Activated naive CD8-positive, alpha-beta T cell (primary cell): ENCODE results near the gene SPAG9.
"Not testable (repeated sequence)": the region's sequence is repeated elsewhere in the genome, so short reads cannot be mapped to it uniquely, and the experiment has no call there.

ENCODE experiments used
- H3K27ac Mint-ChIP-seq: one replicate; pipeline ENCODE4 v1.8.0; 2021; ENCODE audit warnings: mixed read lengths
- H3K27me3 Mint-ChIP-seq: one replicate; pipeline ENCODE4 v1.8.0; 2021; ENCODE audit warnings: mixed read lengths
- H3K36me3 Mint-ChIP-seq: one replicate; pipeline ENCODE4 v1.8.0; 2021; ENCODE audit warnings: mixed read lengths
- H3K4me1 Mint-ChIP-seq: one replicate; pipeline ENCODE4 v1.8.0; 2021; ENCODE audit warnings: low read depth, mixed read lengths
- H3K4me3 Mint-ChIP-seq: one replicate; pipeline ENCODE4 v1.8.0; 2021; ENCODE audit warnings: mild to moderate bottlenecking, mixed read lengths
- H3K9me3 Mint-ChIP-seq: one replicate; pipeline ENCODE4 v1.8.0; 2021; ENCODE audit warnings: low read depth, mixed read lengths

Gene SPAG9

GRCh38 chr17:51083981-51084380, 36.7 kb downstream of the SPAG9 start:
- Mint-ChIP-seq H3K4me3 (no peak overlapping the region), H3K27me3 (no peaks in the 10 kb centered on the region), H3K4me1 (peaks cover 23% of the 10 kb centered on the region), H3K36me3 (peaks cover 4% of the 10 kb centered on the region), H3K27ac (no peak overlapping the region), H3K9me3 (no peaks in the 10 kb centered on the region)

- not testable (repeated sequence) for H3K27me3 Mint-ChIP-seq, H3K27ac Mint-ChIP-seq, H3K4me3 Mint-ChIP-seq, H3K36me3 Mint-ChIP-seq, H3K9me3 Mint-ChIP-seq
- H3K4me1 Mint-ChIP-seq, result peaks cover 23% of the 10 kb centered on the region
Measured at GRCh38 chr17:51083364-51083763, 37.3 kb downstream of the SPAG9 start.

DNA sequence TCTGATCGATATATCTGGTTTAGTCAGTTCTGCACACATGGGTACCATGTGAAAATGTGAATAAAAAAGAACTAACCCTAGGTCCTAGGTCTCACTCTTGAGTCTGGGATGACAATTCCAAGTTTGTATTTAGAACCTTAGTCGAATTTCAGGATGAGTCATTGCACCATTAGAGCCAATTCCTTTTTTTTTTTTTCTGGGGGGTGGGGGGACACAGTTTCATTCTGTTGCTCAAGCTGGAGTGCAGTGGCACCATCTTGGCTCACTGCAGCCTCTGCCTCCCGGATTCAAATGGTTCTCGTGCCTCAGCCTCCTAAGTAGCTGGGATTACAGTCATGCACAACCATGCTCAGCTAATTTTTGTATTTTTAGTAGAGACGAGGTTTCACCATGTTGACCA, 41.6 kb downstream of the SPAG9 start:
- Mint-ChIP-seq H3K27me3 (no peaks in the 10 kb centered on the region), H3K4me1 (peaks cover 11% of the 10 kb centered on the region), H3K9me3 (no peaks in the 10 kb centered on the region), H3K4me3 (no peak overlapping the region), H3K36me3 (peaks cover 10% of the 10 kb centered on the region), H3K27ac (no peak overlapping the region)

GRCh38 chr17:51078009-51078592, 42.6 kb downstream of the SPAG9 start:
- Mint-ChIP-seq H3K4me3 (no peak overlapping the region), H3K9me3 (no peaks in the 10 kb centered on the region), H3K27ac (no peak overlapping the region), H3K36me3 (peaks cover 10% of the 10 kb centered on the region), H3K27me3 (no peaks in the 10 kb centered on the region), H3K4me1 (peaks cover 8% of the 10 kb centered on the region)

DNA sequence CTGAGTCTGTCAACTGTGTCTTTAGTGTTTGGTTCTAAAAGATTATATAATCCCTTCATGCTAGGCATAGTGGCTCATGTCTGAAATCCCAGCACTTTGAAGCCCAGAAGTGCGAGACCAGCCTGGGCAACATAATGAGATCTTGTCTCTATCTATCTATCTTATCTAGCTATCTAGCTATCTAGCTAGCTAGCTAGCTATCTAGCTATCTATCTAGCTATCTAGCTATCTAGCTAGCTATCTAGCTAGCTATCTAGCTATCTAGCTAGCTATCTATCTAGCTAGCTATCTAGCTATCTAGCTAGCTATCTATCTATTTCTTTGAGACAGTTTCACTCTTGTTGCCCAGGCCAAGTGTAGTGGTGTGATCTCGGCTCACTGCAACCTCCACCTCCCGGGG, 43.8 kb downstream of the SPAG9 start:
- Mint-ChIP-seq H3K9me3 (no peaks in the 10 kb centered on the region), H3K27ac (no peak overlapping the region)

DNA sequence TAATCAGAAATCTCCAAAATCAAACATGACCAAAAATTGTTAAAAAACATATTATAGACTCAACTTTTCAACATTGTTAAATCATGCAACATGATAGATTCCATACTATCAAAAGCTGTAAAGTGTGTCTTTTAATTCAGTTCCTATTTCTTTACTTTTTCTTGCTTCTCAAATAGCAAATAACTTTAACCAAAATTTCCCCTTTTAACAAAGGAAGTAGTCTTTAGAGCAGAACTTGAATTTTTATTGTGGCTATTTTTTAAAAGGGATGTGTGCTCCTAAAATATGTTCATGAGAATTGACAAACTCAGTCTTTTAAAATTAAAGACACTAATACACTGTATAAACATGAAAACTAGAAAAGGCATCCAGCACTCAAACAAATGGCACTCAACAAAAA, 49.1 kb downstream of the SPAG9 start:
- H3K27ac Mint-ChIP-seq, result no peak overlapping the region
- no peak overlapping the region for H3K4me3 Mint-ChIP-seq
- H3K27me3 Mint-ChIP-seq, result no peaks in the 10 kb centered on the region
- no peaks in the 10 kb centered on the region for H3K9me3 Mint-ChIP-seq
- peaks cover 3% of the 10 kb centered on the region for H3K36me3 Mint-ChIP-seq
- peaks cover 28% of the 10 kb centered on the region for H3K4me1 Mint-ChIP-seq

More for the DNA sequence above, 43.8 kb downstream of the SPAG9 start:
- Mint-ChIP-seq H3K4me3 (no peak overlapping the region), H3K27me3 (no peaks in the 10 kb centered on the region), H3K36me3 (peaks cover 10% of the 10 kb centered on the region), H3K4me1 (peaks cover 5% of the 10 kb centered on the region)

DNA sequence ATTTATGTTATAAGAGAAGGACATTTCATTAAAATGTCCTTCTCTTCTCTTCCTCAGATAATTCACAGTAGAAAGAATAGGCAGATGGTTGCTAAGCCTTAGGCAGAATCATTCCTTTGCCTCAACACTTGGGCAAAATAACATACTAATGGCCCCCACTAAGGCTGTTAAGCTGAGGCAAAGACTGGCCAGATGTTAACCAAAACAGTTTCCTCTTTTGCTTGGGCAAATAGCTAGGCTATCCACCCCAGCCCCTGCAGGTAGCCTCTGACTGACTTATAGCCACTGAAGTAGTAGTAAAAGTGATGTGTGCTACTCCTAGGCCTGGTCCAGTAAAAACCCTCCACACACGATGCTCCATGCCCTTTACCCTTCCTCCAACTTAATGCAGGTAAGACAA, 55.2 kb downstream of the SPAG9 start:
- peaks cover 3% of the 10 kb centered on the region for H3K36me3 Mint-ChIP-seq
- H3K4me1 Mint-ChIP-seq, result peaks cover 24% of the 10 kb centered on the region
- no peaks in the 10 kb centered on the region for H3K9me3 Mint-ChIP-seq
- H3K4me3 Mint-ChIP-seq, result no peak overlapping the region
- no peaks in the 10 kb centered on the region for H3K27me3 Mint-ChIP-seq
- H3K27ac Mint-ChIP-seq, result no peak overlapping the region

DNA sequence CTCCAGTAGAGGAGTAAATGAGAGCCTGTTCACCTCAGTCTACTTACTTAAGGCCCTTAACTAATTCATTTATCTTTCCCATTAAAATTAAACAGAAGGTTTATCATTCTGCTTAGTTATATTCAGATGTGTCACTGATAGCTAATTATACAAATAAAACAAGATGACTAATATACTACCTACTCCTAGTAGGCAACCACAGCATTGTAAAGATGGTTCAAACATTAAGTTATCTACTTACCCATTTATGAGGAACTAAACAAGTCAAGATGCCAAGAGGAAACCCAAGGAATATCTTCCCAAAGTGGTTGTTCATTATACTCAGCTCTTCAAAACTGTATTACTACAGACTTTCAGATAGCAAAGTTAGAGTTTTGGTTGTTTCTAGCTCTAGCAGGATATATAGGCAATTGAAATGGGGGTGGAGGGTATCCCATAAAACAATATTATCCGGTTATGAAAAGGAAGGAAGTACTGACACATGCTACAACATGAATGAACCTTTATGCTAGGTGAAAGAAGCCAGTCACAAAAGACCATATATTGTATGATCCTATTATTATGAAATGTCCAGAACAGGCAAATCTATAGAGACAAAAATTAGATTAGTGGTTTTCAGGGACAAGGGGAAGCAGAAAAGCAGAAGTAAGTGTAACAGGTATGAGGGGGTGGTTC, 56.5 kb downstream of the SPAG9 start:
- Mint-ChIP-seq H3K36me3 (no peaks in the 10 kb centered on the region), H3K4me1 (peaks cover 22% of the 10 kb centered on the region), H3K4me3 (no peak overlapping the region), H3K27ac (no peak overlapping the region), H3K27me3 (no peaks in the 10 kb centered on the region), H3K9me3 (no peaks in the 10 kb centered on the region)

DNA sequence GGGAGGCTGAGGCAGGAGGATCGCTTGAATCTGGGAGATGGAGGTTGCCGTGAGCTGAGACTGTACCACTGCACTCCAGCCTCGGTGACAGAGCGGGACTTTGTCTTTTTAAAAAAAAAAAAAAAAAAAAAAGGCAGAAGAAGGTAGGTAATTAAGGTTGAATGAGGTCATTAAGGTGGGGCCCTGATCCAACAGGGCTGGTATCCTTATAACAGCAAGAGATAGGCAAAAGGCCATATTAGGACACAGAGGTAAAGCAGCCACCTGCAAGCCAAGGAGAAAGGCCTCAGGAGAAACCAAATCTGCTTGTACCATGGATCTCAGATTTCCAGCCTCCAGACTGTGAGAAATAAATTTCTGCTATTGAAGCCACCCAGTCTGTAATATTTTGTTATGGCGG, 60.3 kb downstream of the SPAG9 start:
- Mint-ChIP-seq H3K4me3 (no peak overlapping the region), H3K4me1 (peaks cover 17% of the 10 kb centered on the region), H3K27ac (no peak overlapping the region), H3K27me3 (no peaks in the 10 kb centered on the region), H3K9me3 (no peaks in the 10 kb centered on the region), H3K36me3 (no peaks in the 10 kb centered on the region)

DNA sequence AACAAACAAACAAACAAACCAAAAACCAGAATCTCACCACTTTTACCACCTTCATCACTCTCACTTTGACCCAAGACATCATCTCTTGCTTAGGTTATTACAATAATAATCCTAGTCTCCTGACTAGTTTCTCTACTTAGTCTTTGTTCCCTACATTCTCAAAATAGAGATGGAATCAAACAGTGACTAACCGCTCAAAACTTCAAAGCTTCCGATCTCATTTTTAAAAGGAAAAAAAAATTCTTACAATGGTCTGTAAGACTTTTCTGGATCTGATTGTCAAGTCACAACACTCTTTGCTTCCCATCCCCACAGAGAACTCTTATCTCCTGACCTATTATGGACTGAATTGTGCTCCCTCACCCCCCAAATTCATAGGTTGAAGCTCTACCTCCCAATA, 60.9 kb downstream of the SPAG9 start:
- peaks cover 17% of the 10 kb centered on the region for H3K4me1 Mint-ChIP-seq
- no peaks in the 10 kb centered on the region for H3K27me3 Mint-ChIP-seq
- no peaks in the 10 kb centered on the region for H3K36me3 Mint-ChIP-seq
- no peak overlapping the region for H3K4me3 Mint-ChIP-seq
- no peaks in the 10 kb centered on the region for H3K9me3 Mint-ChIP-seq
- H3K27ac Mint-ChIP-seq, result no peak overlapping the region

- Mint-ChIP-seq H3K4me3 (no peak overlapping the region), H3K27ac (no peak overlapping the region), H3K9me3 (no peaks in the 10 kb centered on the region), H3K36me3 (no peaks in the 10 kb centered on the region), H3K27me3 (no peaks in the 10 kb centered on the region), H3K4me1 (peaks cover 14% of the 10 kb centered on the region)
Measured at GRCh38 chr17:51057534-51057933, 63.1 kb downstream of the SPAG9 start.

- Mint-ChIP-seq H3K27ac (no peak overlapping the region), H3K36me3 (no peaks in the 10 kb centered on the region), H3K4me1 (peaks cover 14% of the 10 kb centered on the region), H3K4me3 (no peak overlapping the region), H3K9me3 (no peaks in the 10 kb centered on the region), H3K27me3 (no peaks in the 10 kb centered on the region)
Measured at GRCh38 chr17:51056813-51057510, 63.7 kb downstream of the SPAG9 start.

DNA sequence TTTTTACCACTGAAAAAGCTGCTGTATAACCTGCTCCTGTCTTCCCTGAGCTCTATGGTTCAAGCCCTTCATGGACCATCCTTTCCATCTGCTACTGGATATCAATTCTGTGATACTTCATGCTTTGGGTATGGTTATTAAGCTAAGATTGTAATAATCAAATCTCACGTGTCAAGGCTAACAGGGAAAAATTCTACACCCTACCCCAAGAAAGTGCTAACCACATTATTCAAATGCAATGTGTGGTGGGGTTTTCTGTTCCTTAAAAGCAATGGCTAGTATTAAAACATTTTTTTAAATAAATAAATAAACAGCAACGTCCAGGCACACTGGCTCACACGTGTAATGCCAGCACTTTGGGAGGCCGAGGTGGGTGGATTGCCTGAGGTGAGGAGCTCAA, 65.9 kb downstream of the SPAG9 start:
- no peak overlapping the region for H3K4me3 Mint-ChIP-seq
- H3K27me3 Mint-ChIP-seq, result no peaks in the 10 kb centered on the region
- H3K36me3 Mint-ChIP-seq, result peaks cover 2% of the 10 kb centered on the region
- no peak overlapping the region for H3K27ac Mint-ChIP-seq
- no peaks in the 10 kb centered on the region for H3K9me3 Mint-ChIP-seq
- peaks cover 14% of the 10 kb centered on the region for H3K4me1 Mint-ChIP-seq

GRCh38 chr17:51052235-51052634, 68.4 kb downstream of the SPAG9 start:
- peaks cover 2% of the 10 kb centered on the region for H3K36me3 Mint-ChIP-seq
- H3K9me3 Mint-ChIP-seq, result no peaks in the 10 kb centered on the region
- peaks cover 13% of the 10 kb centered on the region for H3K4me1 Mint-ChIP-seq

DNA sequence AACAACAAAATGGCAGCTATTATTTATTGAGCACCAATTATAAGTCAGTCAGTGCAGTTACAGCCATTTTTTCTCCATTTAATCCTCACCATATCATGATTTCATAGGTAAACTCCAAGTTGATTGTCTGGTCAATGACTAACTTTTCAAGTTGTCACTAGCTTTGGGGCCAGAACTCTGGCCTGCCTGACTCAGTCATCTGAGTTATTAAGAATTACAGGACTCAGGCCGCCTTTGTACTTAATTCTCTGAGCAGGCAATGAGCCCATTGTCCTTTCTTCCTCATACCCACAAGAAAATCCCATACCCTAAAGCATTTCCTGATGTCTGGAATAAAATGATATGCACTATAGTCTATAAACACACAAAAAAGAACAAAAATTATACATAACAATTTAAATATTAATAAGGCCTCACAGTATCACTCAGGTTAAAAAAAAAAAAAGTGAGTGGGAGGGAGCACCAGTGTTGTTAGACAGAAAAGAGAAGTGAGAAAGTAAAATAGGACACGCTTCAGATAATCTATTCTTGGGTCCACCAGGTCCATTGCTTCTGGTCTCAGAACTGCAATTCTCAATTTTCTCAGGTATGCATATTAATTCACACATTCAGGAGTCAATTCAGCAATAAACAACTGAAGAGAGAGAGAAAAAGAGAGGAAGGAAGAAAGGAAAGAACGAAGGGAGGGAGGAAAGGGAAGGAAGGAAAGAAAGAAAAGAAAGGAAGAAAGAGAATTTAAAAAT, 70.2 kb downstream of the SPAG9 start:
- Mint-ChIP-seq H3K27me3 (no peaks in the 10 kb centered on the region), H3K4me1 (peaks cover 7% of the 10 kb centered on the region), H3K4me3 (no peak overlapping the region), H3K9me3 (no peaks in the 10 kb centered on the region), H3K27ac (no peak overlapping the region), H3K36me3 (peaks cover 4% of the 10 kb centered on the region)

More at GRCh38 chr17:51052235-51052634, 68.4 kb downstream of the SPAG9 start:
- Mint-ChIP-seq H3K27me3 (no peaks in the 10 kb centered on the region), H3K27ac (no peak overlapping the region), H3K4me3 (no peak overlapping the region)
